SU-DHL-6 (cell line): ENCODE measurements around the gene NRP1.

ENCODE experiments used
- CTCF ChIP-seq: fragments of 200-600 bp; sonication (generic); IDR thresholded peaks from one replicate; pipeline ENCODE4 v1.5.1; 2017; ENCODE audit warnings: antibody characterized with exemption, mild to moderate bottlenecking, low read length, moderate library complexity; ENCODE audit not compliant: insufficient read depth, poor library complexity, severe bottlenecking
- EZH2phosphoT487 ChIP-seq: fragments of 200-600 bp; sonication (generic), shearing (Covaris generic); conservative IDR thresholded peaks from 2 replicates; pipeline ENCODE4 v1.6.1; 2018; ENCODE audit warnings: mild to moderate bottlenecking, antibody characterized with exemption, low read length, moderate library complexity, mixed read lengths

- TF ChIP-seq CTCF (no peak), EZH2phosphoT487 (no peak)
These were observed 201.8 kb downstream of the NRP1 start for GRCh38 chr10:33132626-33133025.
